ENCODE measurements around the gene HIPK2.

HIPK2 gene

DNA sequence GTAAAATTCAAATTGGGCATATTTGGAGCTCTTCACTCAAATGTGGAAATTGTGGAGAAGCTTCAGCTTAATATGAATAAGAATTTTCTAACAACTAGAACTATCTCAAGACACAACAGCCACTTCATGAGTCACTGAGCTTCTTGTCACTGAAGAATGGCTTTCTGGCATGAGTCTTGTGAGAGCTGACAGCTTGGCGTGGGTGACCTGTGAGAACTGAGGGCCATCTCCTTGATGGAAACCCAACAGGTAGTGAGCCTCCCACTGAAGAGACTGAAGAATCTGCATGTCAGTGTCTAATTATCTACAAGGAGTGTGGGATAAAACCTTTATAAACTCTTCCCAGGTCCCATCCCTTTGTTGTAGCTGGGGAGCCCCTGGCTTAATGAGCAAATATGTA lies 188.3 kb downstream of the HIPK2 start:
- DNase-seq (ENCODE audit: low read depth in 2 of 2) = no peak

DNA sequence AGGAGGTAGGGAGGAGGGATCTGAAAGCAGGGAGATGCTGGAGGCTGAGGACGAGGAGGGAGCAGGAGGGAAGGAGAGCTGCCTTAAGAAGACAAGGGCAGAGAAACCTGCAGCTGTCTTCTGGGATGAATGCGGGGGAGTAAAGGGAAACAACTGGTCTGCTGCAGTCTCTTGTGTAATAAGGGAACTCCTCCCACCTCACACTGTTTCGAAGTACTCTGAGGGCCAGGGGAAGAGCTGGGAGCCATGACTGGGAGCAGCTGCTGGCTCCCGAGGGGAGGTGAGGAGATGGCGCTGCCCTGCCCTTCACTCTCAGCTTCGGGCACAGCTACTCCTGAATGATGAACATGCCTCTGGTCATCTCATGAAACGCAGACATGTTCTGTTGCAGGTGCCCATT lies 189.2 kb downstream of the HIPK2 start:
- DNase-seq (ENCODE audit: low read depth in 2 of 2) = no peak

- DNase-seq (ENCODE audit: low read depth in 2 of 2) = no peak
These were observed 190.3 kb downstream of the HIPK2 start for GRCh38 chr7:139587535-139587934.

DNA sequence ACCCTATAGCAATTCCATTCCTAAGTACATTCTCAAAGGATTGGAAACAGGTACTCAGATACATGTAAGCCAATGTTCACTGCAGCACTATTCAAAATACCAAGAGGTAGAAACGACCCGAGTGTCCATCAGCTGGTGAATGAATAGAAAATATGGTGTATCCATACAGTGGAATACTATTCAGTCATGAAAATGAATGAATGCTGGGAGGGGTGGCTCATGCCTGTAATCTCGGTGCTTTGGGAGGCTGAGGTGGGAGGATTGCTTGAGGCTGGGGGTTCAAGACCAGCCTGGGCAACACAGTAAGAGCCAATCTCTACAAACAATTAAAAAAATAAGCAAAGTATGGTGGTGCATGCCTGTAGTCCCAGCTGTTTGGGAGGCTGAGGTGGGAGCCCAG lies 191.5 kb downstream of the HIPK2 start:
- DNase-seq (ENCODE audit: low read depth in 2 of 2) = no peak

GRCh38 chr7:139585042-139585441 lies 192.8 kb downstream of the HIPK2 start:
- DNase-seq (ENCODE audit: low read depth in 2 of 2) = no peak

GRCh38 chr7:139583826-139584553 lies 193.8 kb downstream of the HIPK2 start:
- DNase-seq (ENCODE audit: low read depth in 2 of 2) = no peak

GRCh38 chr7:139582671-139583155 lies 195.1 kb downstream of the HIPK2 start:
- DNase-seq (ENCODE audit: low read depth in 2 of 2) = no peak

DNA sequence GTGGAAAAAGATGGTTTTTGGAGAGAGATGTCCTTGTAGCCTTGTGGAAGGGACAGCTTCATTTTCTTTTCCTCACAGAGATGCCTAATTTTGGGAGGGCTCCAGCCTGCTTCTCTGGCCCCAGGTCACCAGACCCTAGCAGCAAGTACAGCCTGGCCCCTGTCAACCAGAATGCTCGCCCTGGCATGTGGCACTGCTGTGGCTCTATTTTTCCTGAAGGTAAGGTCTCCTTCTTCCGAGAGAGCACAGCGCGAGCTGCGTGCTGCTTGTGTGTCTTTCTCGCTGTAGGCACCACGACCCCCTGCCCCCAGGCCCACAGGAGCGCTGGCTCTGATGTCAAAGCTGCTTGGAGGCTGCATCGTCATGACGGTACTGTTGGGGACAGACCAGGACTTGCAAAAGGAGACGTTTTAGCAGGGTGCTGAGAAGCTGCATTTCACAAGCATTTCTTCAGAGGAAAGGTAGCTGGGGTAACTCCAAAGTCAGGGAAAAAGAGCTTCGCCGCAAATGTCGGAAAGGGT lies 195.6 kb downstream of the HIPK2 start:
- no peak for DNase-seq (ENCODE audit: low read depth in 2 of 2)

- DNase-seq (ENCODE audit: low read depth in 2 of 2) = no peak
These were observed 197.4 kb downstream of the HIPK2 start for GRCh38 chr7:139580435-139580834.

DNA sequence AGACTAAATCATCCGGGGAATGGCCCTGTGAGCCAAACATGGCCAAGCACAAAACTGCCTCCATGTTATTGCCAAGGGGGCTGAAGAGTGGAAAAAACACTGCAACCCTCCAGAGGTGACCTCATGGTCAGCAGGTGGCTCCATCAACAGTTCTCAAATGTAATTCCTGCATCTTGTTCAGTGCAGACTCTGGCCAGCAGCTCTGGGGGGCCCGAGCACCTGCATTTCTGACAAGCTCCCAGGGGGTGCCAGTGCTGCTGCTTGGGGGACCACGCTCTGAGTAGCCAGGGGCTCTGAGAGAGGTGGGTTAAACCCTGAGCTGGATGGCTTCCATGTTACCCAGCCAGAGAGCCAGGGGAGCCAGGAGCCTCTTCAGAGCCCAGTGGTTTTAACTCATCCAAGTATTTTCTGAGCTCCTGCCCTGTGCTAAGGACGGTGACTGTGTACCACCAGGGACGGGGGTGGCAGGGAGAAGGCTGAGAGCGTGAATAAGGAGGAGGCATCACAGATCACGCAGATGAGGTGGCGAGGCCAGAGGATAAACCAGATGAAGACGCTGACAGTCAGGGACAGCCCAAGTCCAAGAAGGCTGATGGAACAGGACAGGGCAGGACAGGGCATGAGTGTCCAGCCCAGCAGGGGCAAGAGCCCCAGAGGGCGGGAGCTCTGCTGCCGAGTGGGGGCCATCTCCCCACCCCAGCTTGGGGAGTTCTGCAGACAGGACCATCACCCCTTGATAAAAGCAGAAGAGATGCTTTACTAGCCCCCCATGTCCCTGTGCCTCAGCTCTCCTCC lies 201.4 kb downstream of the HIPK2 start:
- DNase-seq (ENCODE audit: low read depth in 2 of 2) = no peak

- no peak for DNase-seq (ENCODE audit: low read depth in 2 of 2)
These were observed 202.5 kb downstream of the HIPK2 start for GRCh38 chr7:139575338-139575680.

DNA sequence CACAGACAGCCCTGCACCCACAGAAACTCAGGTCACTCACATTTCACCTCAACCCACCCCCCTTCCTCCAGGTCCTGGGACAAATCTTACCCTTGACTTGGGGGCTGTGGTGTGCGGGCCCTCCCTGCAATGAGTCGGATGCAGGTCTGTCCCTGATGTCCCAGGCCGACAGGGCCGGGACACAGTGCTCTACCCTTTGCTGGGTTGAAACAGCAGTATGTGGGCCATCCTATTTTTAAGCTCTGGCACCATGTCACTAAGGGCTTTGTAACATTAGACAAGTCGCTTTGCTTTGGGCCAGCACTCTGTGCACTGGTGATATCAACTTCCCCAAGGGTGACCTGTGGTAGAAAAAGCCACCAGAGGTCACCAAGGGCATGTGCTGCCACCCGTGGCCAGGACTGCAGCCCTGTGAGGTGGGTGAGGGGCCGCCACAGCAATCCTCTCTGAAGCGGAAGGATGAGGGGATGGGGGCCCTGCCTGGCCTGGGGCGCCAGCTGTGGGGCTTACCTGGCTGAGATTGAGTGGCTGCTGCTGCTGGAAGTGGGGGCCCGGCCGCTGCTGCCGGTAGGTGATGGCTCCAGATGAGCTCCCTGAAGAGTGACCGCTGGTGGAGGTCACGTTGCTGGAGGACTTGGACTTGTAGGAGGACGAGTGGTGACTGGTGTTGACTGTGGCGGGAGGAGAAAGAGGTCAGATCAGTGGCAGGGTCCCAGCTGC lies 203.0 kb downstream of the HIPK2 start:
- DNase-seq (ENCODE audit: low read depth in 2 of 2) = no peak

- DNase-seq (ENCODE audit: low read depth in 2 of 2) = no peak
These were observed 203.9 kb downstream of the HIPK2 start for GRCh38 chr7:139573871-139574270.

DNA sequence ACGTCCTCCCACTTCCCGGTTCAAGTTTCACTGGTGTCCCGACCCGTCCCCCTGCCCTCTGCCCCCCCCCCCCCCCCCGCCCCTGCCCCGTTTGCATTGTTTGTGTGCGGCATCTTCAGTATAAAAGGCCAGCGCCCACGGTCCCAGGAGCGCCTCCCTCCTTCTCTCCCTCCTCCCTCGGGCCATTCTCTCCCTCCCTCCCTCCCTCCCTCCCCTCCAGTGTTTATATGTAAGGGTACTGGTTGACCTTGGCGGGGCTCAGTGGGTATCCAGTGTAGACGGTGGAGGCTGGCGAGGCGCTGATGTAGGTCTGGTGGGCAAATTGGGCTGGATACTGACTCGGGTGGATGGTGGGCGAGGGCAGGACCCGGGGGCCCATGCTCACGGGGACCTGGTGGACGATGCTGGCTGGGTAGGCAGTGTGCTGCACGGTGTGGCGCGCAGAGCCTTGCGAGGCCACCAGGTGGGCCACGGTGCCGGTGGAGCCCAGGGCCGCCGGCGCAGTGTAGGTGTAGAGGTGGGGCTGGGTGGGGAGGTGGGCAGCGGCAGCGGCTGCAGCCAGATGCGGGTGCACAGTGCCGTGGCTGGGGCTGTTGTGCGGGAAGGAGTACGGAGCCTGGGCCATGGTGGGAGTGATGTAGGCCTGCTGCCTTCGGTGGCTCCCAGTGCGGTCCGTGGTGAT lies 205.0 kb downstream of the HIPK2 start:
- DNase-seq (ENCODE audit: low read depth in 2 of 2) = no peak

DNA sequence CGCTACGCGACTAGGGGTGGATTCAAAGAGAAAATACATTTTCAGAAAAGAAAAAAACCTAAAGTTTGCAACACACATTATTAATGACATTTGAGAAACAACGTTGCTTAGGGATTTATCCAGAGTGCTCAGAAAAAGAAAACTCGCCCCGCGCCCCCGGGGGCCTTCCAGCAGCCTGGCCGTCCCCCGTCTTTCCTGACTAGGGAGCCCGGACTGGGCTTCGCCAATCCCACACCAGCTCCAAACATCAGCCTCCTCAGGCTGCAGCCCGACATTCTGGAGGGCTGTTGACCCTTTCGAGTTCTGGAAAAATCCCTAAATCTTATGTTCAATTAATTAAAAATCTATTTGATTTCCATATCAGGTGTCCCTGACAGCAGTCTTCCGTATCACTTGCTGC lies 205.7 kb downstream of the HIPK2 start:
- no peak for DNase-seq (ENCODE audit: low read depth in 2 of 2)

DNA sequence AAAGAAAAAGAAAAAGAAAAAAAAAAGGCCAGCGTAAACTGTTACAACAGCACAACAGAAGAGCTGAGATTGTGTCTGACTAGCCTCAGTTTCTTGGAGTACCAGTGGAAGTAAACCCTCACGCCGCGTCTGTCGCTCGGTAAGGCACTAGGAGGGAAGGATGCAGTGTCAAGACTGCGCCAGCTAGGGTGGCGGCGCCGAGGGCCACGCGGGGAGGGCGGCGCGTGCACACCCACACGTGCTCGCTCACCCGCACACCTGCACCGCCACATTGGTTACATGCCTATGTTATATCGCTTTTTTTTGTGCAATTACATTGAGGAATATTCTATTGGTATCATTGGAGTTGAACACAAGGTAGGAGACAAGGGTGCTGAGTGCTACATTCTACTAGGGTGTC lies 206.1 kb downstream of the HIPK2 start:
- DNase-seq (ENCODE audit: low read depth in 2 of 2) = no peak

- DNase-seq (ENCODE audit: low read depth in 2 of 2) = no peak
These were observed 206.6 kb downstream of the HIPK2 start for GRCh38 chr7:139571190-139571589.

DNA sequence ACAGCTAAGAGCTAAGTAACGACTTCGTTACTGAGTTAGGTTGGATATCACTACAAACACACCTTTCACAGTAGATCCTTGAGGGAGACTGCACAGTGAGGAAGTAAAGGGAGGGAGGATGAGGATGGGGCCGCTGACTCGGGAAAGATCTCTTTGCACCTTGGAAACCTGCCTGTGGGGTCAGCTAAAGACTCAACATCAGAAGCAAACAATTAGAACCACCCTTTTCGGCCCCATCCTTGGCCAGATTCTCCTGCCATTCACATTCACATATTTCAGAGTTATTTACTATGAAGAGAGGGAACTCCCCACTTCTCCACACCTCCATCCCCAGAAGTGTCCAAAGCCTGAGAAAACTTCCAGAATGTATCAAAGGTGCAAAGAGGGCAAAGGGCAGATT lies 207.2 kb downstream of the HIPK2 start:
- no peak for DNase-seq (ENCODE audit: low read depth in 2 of 2)

DNA sequence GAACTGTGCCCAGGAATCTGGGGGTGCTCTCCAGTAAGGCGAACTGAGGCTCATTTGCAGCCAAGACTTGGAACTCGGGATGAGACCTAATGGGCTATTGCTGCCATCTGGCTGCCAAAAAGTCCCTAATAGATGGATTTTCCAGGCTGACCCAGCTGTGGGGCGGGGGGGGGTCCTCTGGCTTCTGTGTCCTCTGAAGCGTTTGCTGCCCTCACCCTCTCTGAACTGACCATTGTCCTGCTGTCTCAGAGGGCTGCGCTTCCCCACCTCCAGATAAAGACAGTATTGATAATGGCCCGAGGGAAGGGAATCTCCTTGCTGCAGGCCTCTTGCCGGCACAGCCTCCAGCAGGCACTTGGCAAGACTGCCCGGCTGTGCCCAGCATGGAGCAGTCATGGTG lies 207.7 kb downstream of the HIPK2 start:
- no peak for DNase-seq (ENCODE audit: low read depth in 2 of 2)

DNA sequence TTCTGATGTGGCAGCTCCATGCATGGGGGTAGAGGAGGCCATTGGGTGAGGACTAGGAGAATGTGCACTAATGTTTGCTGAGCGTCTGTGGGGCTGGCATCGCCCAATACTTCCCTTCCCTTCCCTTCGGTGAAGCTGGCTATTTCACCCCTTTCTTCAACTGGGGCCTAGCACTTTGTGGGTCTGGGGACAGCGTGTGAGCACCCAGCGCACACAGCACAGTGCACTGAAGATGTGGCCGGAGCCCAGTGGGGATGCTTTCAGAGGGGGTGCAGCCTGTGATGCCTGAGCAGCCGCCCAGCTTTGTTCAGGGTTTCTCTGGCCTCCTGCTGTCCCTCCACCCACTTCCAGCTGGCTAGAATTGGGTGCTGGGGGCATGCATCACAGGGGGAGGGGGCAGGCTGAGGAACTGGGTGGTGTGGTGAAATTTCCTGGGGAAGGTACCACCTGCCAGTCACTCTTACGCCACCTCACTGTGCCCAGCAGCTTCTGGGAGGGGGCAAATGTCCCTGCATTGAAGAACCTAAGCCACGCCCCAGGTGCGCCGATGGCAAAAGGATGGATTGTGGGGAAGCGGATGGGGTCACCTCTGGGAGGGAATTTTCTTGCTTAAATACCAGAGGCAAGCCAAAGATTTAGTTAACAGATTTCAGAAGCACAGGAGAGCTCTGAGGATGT lies 208.8 kb downstream of the HIPK2 start:
- DNase-seq (ENCODE audit: low read depth in 2 of 2) = no peak

DNA sequence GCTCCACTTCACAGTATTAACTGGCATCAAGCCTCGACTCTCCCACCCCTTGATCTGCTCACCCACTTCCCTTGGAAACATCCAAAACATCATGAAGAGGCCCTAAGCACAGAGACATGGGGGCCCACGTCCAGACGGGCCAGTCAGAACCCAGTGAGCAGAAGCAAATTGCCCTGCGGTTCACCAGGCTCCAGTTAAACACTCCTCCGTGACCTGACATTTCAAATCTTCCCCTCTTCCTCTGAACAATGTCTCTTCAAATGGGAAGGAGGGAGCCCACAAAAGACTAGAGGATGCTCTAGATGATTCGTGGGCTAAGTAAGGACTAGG lies 209.5 kb downstream of the HIPK2 start:
- DNase-seq (ENCODE audit: low read depth in 2 of 2) = no peak

Data from fibroblast of skin of left biceps (primary cell).